ENCODE measurements around the gene RPL31. TPM values are rescaled to one million over a fixed set of nuclear protein-coding genes. Genes with fewer than 3 reads are reported as not detected.

Gene RPL31
- total and polyA plus RNA-seq, 4 donors, result 1,020 to 6,954 (median 2,548) TPM

- TF ChIP-seq CTCF (IDR thresholded peaks at IDR 0.05; ENCODE audit: control extremely low read depth, extremely low read depth), result no peak
- peaks cover 0 to 3% (median 0%) of the 10 kb centered on the region in 4 donors for H3K9me3 ChIP-seq (ENCODE audit: control insufficient read depth in 4 of 4, insufficient read depth in 3 of 4, low read length in 3 of 4)
- 59 to 79% methylated on average over 16 of the region's 16 CpGs for WGBS, 2 donors
- peak; percentile 26 to 85 (median 61) for DNase-seq
- H3K4me3 ChIP-seq, result no peak overlapping the region
- peak overlapping the region in 1 of 2 donors; percentile 54 for H3K27ac ChIP-seq (ENCODE audit: low read depth in 1 of 2, low read length in 1 of 2)
- peak overlapping the region in 1 of 2 donors; percentile 49 for H3K9ac ChIP-seq (ENCODE audit: insufficient read depth in 1 of 2, low read length in 2 of 2)
- H3K27me3 ChIP-seq (ENCODE audit: control insufficient read depth in 3 of 3, insufficient read depth in 3 of 3, low read length in 2 of 3), result no peaks in the 10 kb centered on the region
- H3K4me1 ChIP-seq (ENCODE audit: control insufficient read depth in 5 of 5, insufficient read depth in 5 of 5, low read length in 5 of 5), result peaks cover 0 to 11% (median 6%) of the 10 kb centered on the region in 5 donors
- H3K36me3 ChIP-seq (ENCODE audit: control insufficient read depth in 4 of 4, insufficient read depth in 4 of 4, low read length in 4 of 4), result no peaks in the 10 kb centered on the region
- peak; percentile 82 for ATAC-seq (ENCODE audit: insufficient read depth, low FRiP score)
These were observed 44.0 kb upstream of the RPL31 start for GRCh38 chr2:100957996-100958653.

GRCh38 chr2:100959225-100959880 is 42.7 kb upstream of the RPL31 start:
- ATAC-seq (ENCODE audit: insufficient read depth, low FRiP score) (no peak), DNase-seq (no peak)
- Histone ChIP-seq H3K36me3 (ENCODE audit: control insufficient read depth in 4 of 4, insufficient read depth in 4 of 4, low read length in 4 of 4) (peaks cover 0 to 3% (median 0%) of the 10 kb centered on the region in 4 donors), H3K9me3 (ENCODE audit: control insufficient read depth in 4 of 4, insufficient read depth in 3 of 4, low read length in 3 of 4) (peaks cover 0 to 3% (median 0%) of the 10 kb centered on the region in 4 donors), H3K4me1 (ENCODE audit: control insufficient read depth in 5 of 5, insufficient read depth in 5 of 5, low read length in 5 of 5) (peaks cover 0 to 11% (median 6%) of the 10 kb centered on the region in 5 donors), H3K27ac (ENCODE audit: low read depth in 1 of 2, low read length in 1 of 2) (no peak overlapping the region), H3K4me3 (no peak overlapping the region), H3K27me3 (ENCODE audit: control insufficient read depth in 3 of 3, insufficient read depth in 3 of 3, low read length in 2 of 3) (no peaks in the 10 kb centered on the region), H3K9ac (ENCODE audit: insufficient read depth in 1 of 2, low read length in 2 of 2) (no peak overlapping the region)
- TF ChIP-seq CTCF (IDR thresholded peaks at IDR 0.05; ENCODE audit: control extremely low read depth, extremely low read depth), result no peak
- 26 to 37% methylated on average over 6 of the region's 6 CpGs for WGBS, 2 donors

GRCh38 chr2:100960688-100961087 is 41.4 kb upstream of the RPL31 start:
- H3K36me3 ChIP-seq (ENCODE audit: control insufficient read depth in 4 of 4, insufficient read depth in 4 of 4, low read length in 4 of 4), result peaks cover 0 to 3% (median 0%) of the 10 kb centered on the region in 4 donors
- no peak overlapping the region for H3K4me3 ChIP-seq
- peaks cover 0 to 11% (median 4%) of the 10 kb centered on the region in 5 donors for H3K4me1 ChIP-seq (ENCODE audit: control insufficient read depth in 5 of 5, insufficient read depth in 5 of 5, low read length in 5 of 5)
- no peak overlapping the region for H3K27ac ChIP-seq (ENCODE audit: low read depth in 1 of 2, low read length in 1 of 2)
- no peaks in the 10 kb centered on the region for H3K27me3 ChIP-seq (ENCODE audit: control insufficient read depth in 3 of 3, insufficient read depth in 3 of 3, low read length in 2 of 3)
- ATAC-seq (ENCODE audit: insufficient read depth, low FRiP score) (no peak), DNase-seq (no peak)
- peaks cover 0 to 3% (median 0%) of the 10 kb centered on the region in 4 donors for H3K9me3 ChIP-seq (ENCODE audit: control insufficient read depth in 4 of 4, insufficient read depth in 3 of 4, low read length in 3 of 4)
- 94 to 95% methylated on average over 4 of the region's 4 CpGs for WGBS, 2 donors
- TF ChIP-seq CTCF (IDR thresholded peaks at IDR 0.05; ENCODE audit: control extremely low read depth, extremely low read depth), result no peak
- H3K9ac ChIP-seq (ENCODE audit: insufficient read depth in 1 of 2, low read length in 2 of 2), result no peak overlapping the region

Data from lung (tissue), 12 donors.